ENCODE measurements around the gene HMGCL.

DNA sequence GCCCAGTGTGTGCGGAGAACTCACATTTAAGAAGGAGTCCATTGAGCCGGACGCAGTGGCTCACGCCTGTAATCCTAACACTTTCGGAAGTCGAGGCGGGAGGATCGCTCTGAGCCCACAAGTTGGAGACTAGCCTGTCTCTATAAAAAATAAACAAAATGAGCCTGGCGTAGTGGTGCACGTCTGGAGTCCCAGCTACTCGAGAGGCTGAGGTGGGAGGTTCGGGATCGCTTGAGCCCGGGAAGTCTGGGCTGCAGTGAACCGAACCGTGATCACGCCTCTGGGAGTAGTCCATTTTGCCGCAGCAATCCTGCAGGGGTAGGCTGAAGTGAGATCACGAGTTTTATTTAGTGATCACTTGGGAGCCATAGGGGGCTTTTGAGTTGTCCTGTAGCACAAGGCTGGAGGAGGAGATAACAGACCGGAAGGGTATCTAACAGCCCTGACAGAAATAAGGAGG is 43.4 kb upstream of the HMGCL start:
- TF ChIP-seq, protein P1, sequence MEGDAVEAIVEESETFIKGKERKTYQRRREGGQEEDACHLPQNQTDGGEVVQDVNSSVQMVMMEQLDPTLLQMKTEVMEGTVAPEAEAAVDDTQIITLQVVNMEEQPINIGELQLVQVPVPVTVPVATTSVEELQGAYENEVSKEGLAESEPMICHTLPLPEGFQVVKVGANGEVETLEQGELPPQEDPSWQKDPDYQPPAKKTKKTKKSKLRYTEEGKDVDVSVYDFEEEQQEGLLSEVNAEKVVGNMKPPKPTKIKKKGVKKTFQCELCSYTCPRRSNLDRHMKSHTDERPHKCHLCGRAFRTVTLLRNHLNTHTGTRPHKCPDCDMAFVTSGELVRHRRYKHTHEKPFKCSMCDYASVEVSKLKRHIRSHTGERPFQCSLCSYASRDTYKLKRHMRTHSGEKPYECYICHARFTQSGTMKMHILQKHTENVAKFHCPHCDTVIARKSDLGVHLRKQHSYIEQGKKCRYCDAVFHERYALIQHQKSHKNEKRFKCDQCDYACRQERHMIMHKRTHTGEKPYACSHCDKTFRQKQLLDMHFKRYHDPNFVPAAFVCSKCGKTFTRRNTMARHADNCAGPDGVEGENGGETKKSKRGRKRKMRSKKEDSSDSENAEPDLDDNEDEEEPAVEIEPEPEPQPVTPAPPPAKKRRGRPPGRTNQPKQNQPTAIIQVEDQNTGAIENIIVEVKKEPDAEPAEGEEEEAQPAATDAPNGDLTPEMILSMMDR (IDR thresholded peaks at IDR 0.05): peak; percentile 72
- TF ChIP-seq ZFX (IDR thresholded peaks at IDR 0.05; ENCODE audit: borderline replicate concordance): no peak
